GM19193 (cell line): ENCODE results near the gene SUGCT.

ENCODE experiments used
- POLR2A ChIP-seq: IDR thresholded peaks from 4 replicates; pipeline ENCODE4 v1.6.1; 2011; ENCODE audit not compliant: insufficient read depth, insufficient read length; ENCODE audit errors: extremely low read depth

Gene SUGCT

DNA sequence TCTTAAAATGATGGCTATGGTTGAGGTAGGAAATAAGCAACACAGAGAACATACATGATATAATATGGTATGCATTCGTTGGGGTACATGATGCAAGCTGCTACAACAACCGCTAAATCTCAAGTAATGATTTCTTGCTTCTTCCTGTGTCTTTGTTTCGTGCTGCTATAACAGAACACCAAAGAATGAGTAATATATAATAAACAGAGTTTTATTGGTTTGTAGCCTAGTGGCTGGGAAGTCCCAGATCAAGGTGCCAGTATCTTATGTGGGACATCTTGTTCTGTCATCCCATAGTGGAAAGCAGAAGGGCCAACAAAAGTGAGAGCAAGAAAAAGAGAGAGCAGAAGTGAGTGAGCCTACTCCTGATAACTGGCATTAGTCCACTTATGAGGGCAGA, 689.7 kb downstream of the SUGCT start:
- TF ChIP-seq POLR2A: no peak

DNA sequence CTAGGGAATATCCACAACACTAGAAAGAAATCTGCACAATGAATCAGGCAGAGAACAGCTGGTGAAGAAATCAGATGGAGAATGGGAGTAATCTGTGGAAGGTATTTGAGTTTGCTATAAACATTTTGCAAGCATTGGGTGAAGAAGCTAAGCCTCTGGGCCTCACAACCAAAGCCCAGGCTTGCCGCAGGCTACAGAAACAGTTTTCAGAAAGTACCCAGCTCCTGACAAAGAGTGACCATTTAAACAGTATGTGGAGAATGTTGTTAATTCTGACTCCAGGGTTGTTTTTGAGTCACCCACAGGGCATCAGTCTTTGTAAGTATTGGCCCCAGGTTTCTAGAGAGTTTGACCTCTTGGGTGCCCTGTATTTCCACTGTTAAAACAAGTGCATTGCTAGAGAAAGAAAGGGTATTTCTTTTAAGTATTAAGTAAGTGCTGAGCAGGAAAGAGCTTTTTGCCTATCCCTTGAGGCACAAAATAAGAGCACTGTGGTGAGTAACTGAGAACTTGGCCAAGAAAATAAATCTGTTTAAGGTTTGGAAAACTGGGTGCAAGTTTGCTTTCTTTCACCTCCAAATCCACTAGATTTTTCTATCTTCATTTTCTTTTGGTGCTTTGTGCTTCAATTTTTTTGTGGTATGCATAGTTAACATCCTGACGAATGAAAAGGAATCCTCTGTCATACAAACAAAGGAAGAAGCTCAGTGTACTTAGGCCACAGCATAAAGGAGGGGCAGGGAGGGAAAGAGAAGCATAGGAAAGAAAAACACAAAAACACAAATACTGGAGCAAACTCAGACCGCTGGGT, 691.8 kb downstream of the SUGCT start:
- no peak for TF ChIP-seq POLR2A

DNA sequence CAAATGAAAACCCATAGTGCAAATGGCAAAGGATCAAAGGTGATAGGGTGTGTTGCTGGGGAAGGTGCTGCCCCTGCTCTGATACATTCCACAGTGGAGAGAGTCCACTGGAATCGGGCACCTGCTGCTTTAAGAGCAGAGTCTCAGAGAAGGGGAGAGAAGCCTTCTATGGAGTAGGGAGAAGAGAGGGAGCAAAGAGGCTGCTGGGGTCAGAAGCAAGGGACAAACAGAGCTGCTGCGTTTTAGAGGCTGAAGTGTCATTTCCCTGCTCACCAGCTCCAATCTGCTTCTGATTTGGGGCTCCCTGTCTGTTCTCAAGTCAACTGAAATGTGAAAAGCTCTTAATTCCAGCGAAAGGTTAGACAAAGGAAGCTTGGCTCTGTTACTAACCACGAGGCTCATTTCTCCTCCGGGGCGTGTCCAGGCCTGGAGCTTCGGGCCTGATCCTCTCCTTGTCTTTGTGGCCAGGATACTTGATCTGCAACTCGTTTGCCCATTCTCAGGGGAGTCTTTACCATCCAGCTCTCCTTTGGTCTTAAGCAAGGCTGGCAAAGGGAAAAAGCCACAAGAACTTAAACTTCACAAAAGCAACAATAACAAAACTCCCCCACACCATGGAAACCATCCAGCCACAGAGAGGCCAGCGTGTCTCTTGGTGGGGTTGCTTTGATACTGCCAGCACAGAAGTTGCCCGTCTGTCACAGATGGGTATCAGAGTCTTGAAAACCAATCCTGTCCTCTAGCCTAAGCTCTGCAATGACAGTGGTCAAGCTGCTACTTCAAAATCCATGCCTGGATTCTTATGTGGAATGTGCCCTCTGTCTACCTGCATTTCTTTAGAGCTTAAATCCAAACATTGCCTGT, 692.6 kb downstream of the SUGCT start:
- TF ChIP-seq POLR2A: no peak

DNA sequence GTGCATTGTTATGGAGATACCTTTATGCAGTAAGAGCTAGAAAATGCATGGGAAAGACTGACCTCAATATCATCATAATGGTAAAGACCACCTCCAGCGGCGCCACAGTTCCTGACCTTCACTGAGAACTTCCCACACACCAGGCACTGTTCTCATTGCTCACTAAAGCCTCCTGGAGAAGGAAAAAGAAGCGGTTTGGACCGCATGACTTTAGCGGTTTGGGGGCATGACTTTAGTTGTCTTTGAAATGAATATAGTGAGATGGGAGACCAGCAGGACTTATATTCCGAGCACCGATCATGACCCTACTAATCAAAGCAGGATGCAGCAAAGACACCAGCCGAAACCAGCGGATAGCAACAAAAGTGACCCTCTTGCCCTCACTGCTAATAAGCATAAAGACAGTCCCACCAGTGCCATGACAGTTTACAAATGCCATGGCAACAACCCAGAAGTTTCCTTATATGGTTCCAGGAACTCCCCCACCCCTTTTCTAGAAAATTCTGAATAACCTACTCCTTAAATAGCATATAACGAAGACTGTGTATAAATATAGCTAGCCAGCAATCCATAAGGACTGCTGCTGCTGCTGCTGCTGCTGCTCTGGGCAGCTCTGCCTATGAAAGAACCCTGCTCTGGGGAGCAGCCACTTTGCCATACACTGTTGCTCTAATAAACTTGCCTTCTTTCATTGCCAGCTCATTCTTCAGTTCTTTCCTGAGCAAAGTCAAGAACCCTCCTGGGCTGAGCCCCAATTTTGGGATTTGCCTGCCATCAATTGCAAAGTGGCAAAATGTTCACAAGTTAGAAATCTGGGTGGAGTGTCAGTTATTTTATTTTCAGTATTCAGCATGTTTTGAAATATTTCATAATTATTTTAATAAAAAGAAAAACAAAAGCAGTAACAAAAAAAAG, 694.1 kb downstream of the SUGCT start:
- no peak for TF ChIP-seq POLR2A

DNA sequence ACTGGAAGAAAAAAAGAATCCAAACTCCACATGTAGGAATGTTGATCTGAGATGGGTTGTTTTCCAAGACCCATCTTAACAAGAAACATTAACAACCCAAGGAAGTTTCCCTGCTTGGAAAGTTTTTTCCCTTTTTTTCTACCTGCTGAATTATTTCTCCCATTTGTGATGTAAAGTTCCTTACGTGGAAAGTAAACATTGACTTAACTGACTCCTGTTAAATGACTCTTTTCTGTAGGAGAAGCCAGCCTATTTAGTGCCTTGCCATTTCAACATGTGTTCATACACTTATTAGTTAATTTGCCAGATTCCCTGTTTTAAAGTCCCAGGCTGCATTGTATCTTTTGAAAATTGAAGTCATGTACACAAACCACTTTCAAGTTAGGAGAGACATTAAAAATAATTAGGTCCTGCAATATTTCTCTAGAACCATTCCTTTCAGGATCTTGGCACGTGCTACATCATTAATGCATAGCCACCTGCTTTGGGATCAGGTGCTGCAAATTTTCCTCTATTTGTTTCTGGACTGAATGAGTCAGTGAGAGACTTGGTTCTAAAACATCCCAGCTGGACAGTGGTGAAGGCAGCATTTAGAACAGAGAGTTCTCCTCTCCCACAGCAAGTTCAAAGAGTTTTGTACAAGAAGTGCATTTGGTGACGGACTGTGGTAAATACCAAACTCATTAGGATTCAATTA, 698.5 kb downstream of the SUGCT start:
- no peak for TF ChIP-seq POLR2A

DNA sequence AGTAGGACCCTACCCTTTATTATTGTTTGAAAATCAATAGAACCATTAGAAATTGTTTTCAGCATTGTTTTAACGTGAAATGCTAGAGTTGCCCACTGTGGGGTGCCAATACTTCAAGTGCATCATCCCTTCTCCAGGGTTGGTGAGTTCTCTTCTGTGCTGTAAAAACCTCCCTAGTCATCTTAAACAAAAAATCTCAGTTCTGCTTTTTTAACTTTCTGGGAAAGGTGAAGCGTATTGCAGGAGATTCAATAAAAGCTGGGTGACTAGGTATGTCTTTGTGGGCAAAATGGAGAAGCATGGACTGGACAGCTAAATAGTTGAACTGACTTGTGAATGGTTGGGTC, 699.1 kb downstream of the SUGCT start:
- TF ChIP-seq POLR2A: no peak

DNA sequence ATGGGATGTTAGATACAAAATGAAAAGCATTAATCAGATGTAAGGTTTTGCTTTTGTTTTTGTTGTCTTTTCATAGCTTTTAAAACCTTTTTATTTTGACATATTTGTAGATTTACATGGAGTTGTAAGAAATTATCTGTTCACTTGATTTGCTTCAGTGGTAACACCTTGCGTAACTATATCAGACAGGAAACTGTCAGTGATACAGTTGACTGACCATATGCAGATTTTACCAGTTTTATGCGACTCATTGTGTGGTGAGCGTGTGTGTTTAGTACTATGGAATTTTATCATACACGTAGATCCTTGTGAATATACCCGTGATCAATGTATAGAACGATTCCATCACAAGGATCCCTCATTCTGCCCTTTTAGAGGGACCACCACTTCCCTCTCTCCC, 701.4 kb downstream of the SUGCT start:
- no peak for TF ChIP-seq POLR2A

- TF ChIP-seq POLR2A: no peak
These were observed 705.1 kb downstream of the SUGCT start for GRCh38 chr7:40839881-40840280.

DNA sequence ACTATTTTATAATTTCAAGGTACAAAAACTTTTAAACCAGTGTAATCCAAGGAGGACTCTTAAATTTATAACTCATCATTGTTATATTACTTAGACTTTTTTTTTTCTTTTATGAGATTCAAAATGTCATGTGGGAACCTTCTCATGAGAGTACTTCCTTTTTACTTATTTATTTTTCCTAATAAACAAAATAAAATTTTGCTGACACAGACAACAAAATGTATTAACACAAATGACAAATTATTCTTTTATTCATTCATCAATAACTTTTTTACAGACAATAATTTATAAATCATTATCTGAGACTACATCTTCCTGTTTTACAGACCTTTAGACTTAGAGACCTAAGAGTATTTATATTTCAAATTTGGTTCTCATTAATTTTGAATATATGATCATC, 706.2 kb downstream of the SUGCT start:
- no peak for TF ChIP-seq POLR2A

GRCh38 chr7:40842641-40843040, 707.8 kb downstream of the SUGCT start:
- TF ChIP-seq POLR2A: no peak

- no peak for TF ChIP-seq POLR2A
These were observed 708.7 kb downstream of the SUGCT start for GRCh38 chr7:40843338-40843985.

DNA sequence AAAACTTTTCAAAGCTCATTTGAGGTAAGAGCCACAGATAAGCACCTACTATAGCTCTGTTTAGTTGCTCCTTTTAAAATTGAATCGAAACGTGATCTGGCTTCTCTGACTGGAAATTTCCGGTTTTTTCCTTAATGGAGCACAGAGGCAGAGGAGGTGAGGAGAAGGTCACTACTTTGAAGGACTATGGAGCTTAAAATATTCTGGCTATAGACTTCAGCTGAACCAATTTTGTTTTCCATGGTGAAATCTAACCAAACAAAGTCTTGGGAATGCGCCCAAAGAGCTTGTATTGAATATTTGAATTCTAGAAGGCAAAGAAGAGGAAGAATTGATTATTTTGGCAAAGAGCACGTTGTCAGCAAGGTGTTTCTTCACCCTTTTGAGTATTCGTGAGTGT, 711.1 kb downstream of the SUGCT start:
- no peak for TF ChIP-seq POLR2A

DNA sequence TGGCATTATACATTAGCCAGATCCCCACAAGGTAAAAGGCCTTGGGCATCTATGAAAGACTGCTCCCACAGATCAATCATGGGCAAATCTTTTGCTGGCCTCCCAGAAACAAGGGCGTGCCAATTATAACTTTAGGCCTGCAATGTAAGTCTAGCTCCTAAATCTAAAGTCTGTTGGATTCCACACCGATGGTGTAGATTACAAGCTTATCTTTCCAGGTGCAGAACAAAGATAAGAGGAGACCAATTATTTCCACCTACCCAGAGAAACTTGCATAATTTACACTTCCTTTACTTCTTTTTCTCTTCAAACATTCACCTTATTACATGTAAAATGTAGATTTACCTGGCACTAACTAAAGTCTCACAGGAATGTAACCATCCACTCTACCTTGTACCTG, 713.1 kb downstream of the SUGCT start:
- TF ChIP-seq POLR2A: no peak
